HG02588 (cell line): ENCODE results near the gene PBX1.

Experiments used
- ATAC-seq: cut with Tn5 transposase; IDR thresholded peaks from one replicate; pipeline ENCODE4 v1.9.1; 2021; ENCODE audit warnings: mild to moderate bottlenecking, moderate library complexity; ENCODE audit not compliant: unreplicated experiment

Gene PBX1

GRCh38 chr1:164846731-164847691 is 288.0 kb downstream of the PBX1 start:
- no peak for ATAC-seq

- no peak for ATAC-seq
These were observed 294.2 kb downstream of the PBX1 start for GRCh38 chr1:164853146-164853545.

GRCh38 chr1:164855716-164856329 is 296.8 kb downstream of the PBX1 start:
- no peak for ATAC-seq

- no peak for ATAC-seq
These were observed 297.4 kb downstream of the PBX1 start for GRCh38 chr1:164856381-164856780.

GRCh38 chr1:164857439-164857838 is 298.5 kb downstream of the PBX1 start:
- ATAC-seq: no peak

- no peak for ATAC-seq
These were observed 299.2 kb downstream of the PBX1 start for GRCh38 chr1:164858096-164858632.

- ATAC-seq: no peak
These were observed 302.6 kb downstream of the PBX1 start for GRCh38 chr1:164861632-164862031.

- ATAC-seq: no peak
These were observed 304.1 kb downstream of the PBX1 start for GRCh38 chr1:164863056-164863455.

- no peak for ATAC-seq
These were observed 305.2 kb downstream of the PBX1 start for GRCh38 chr1:164864161-164864560.

GRCh38 chr1:164865385-164865784 is 306.4 kb downstream of the PBX1 start:
- no peak for ATAC-seq

GRCh38 chr1:164867590-164867989 is 308.6 kb downstream of the PBX1 start:
- ATAC-seq: no peak

- ATAC-seq: no peak
These were observed 310.0 kb downstream of the PBX1 start for GRCh38 chr1:164868990-164869389.

- ATAC-seq: no peak
These were observed 316.5 kb downstream of the PBX1 start for GRCh38 chr1:164875518-164875917.

- no peak for ATAC-seq
These were observed 317.6 kb downstream of the PBX1 start for GRCh38 chr1:164876398-164877116.

GRCh38 chr1:164880199-164880598 is 321.2 kb downstream of the PBX1 start:
- ATAC-seq: no peak

- no peak for ATAC-seq
These were observed 321.7 kb downstream of the PBX1 start for GRCh38 chr1:164880644-164881043.

- ATAC-seq: no peak
These were observed 326.3 kb downstream of the PBX1 start for GRCh38 chr1:164885311-164885710.

- no peak for ATAC-seq
These were observed 327.1 kb downstream of the PBX1 start for GRCh38 chr1:164886101-164886500.

GRCh38 chr1:164891615-164892014 is 332.6 kb downstream of the PBX1 start:
- ATAC-seq: no peak

- no peak for ATAC-seq
These were observed 336.3 kb downstream of the PBX1 start for GRCh38 chr1:164895026-164895912.
